HepG2 (cell line): Measurements from ENCODE around the gene PPP4C. TPM values are rescaled to one million over a fixed set of nuclear protein-coding genes. Genes with fewer than 3 reads are reported as not detected.

ENCODE experiments used
- CBX2 ChIP-seq, 2 experiments: fragments of 200-600 bp in 1 of 2; sonication (generic); formaldehyde crosslinking in 1 of 2; IDR thresholded peaks; 2 replicates each; pipeline versions ENCODE4 v1.7.0 to v1.8.1; 2018 to 2022; ENCODE audit warnings: low read depth in 2 of 2, low read length in 1 of 2, mild to moderate bottlenecking in 1 of 2, missing genetic modification reagents in 1 of 2
- CCAR2 ChIP-seq: fragments of 200-400 bp; formaldehyde crosslinking; optimal IDR thresholded peaks from 2 replicates; pipeline ENCODE3; 2018; ENCODE audit warnings: low read depth, mild to moderate bottlenecking, low read length, moderate library complexity
- RCOR2 ChIP-seq: IDR thresholded peaks from 2 replicates; pipeline ENCODE4 v1.6.1; 2016; ENCODE audit warnings: missing biosample characterization, missing genetic modification reagents
- SALL1 ChIP-seq: sonication (generic); formaldehyde crosslinking; IDR thresholded peaks from 2 replicates; pipeline ENCODE4 v1.8.0; 2022; ENCODE audit warnings: mild to moderate bottlenecking, missing genetic modification reagents
- STAT6 ChIP-seq: sonication (generic); formaldehyde crosslinking; IDR thresholded peaks from 2 replicates; pipeline ENCODE4 v1.4.0; 2020; ENCODE audit warnings: missing genetic modification reagents, mild to moderate bottlenecking, borderline replicate concordance
- ZNF251 ChIP-seq: sonication (generic); formaldehyde crosslinking; IDR thresholded peaks from 2 replicates; pipeline ENCODE4 v1.9.0; 2021; ENCODE audit warnings: mild to moderate bottlenecking, missing genetic modification reagents
- ZNF468 ChIP-seq: sonication (generic); formaldehyde crosslinking; IDR thresholded peaks from 2 replicates; pipeline ENCODE4 v1.8.0; 2022; ENCODE audit warnings: mild to moderate bottlenecking, moderate library complexity, missing genetic modification reagents
- ZNF768 ChIP-seq: sonication (generic); formaldehyde crosslinking; IDR thresholded peaks from 2 replicates; pipeline ENCODE4 v1.4.0; 2020; ENCODE audit warnings: missing genetic modification reagents
- polyA plus RNA-seq, 8 experiments: library from polyadenylated mRNA; depleted of rRNA in 3 of 8; stranded (reverse) in 7 of 8; unstranded in 1 of 8; fragments of >200 nt; fragmentation: Illumina TruSeq in 4 of 8; extraction: Trizol in 4 of 8; gene quantifications; 2 replicates each; pipeline versions ENCODE4 v1.2.1 to v1.2.3, GENCODE V29; 2011 to 2016; ENCODE audit warnings: low read depth in 4 of 8, missing spikeins in 1 of 8, mixed read lengths in 1 of 8; ENCODE audit not compliant: insufficient read depth in 1 of 8
- total RNA-seq, 5 experiments: library from RNA; depleted of rRNA; stranded (reverse); fragments of >200 nt; fragmentation: Illumina TruSeq; extraction: Trizol; gene quantifications; 2 replicates each; pipeline ENCODE4 v1.2.3, GENCODE V29; 2016; ENCODE audit warnings: low read depth in 1 of 5

PPP4C gene
- total and polyA plus RNA-seq, 2 of the 13 experiments (the other 11 are each of a cell fraction or from before 2014, with no cell fraction given), result 176 to 220 TPM

GRCh38 chr16:30068750-30069610 is 6.8 kb upstream of the PPP4C start (continued):
- TF ChIP-seq STAT6 (CRISPR knock-in tag), result no peak
- no peak for TF ChIP-seq ZNF251
- no peak for TF ChIP-seq CBX2 (IDR thresholded peaks at IDR 0.05; ENCODE audit: low read depth, low read length)
- no peak for TF ChIP-seq CBX2 (CRISPR knock-in tag; IDR thresholded peaks at IDR 0.05; ENCODE audit: low read depth)
- no peak for TF ChIP-seq CCAR2
- TF ChIP-seq SALL1 (CRISPR knock-in tag), result peak; percentile 41
- TF ChIP-seq ZNF768, result no peak
- no peak for TF ChIP-seq RCOR2 (CRISPR knock-in tag)
- TF ChIP-seq ZNF468 (CRISPR knock-in tag), result 0 out of 2 replicates have a peak, but pooled peaks have one; percentile 29
- TF ChIP-seq, all 625 proteins: peak for 53
